ENCODE measurements around the gene KCNK17. TPM values are rescaled to one million over a fixed set of nuclear protein-coding genes. Genes with fewer than 3 reads are reported as not detected.

Gene KCNK17
- total RNA-seq, 6 experiments from 2014 or later: not detected

DNA sequence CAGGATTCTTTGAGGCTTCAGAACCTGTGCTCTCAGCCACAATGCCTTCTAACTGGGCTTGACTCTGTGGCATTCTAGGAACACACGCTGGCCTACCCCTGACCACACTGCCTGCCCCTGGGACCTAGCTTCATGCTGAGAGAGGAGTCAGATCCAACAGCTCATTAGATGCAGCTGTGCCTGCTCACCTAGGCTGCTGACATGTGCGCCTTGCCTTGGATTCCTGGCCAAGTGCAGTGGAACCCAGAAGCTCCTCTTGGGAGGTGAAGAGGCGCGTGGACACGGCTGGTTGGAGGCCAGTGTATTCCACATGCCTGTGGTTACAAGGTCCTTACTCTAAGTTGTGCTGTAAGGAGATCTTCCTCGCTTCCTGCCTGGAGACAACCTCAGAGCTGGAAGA is 33.0 kb upstream of the KCNK17 start:
- no peaks in the 10 kb centered on the region for H3K9me3 Mint-ChIP-seq
- H3K36me3 Mint-ChIP-seq (ENCODE audit: low read depth): no peaks in the 10 kb centered on the region
- no peak for TF ChIP-seq CTCF (IDR thresholded peaks at IDR 0.05)
- peaks cover 5% of the 10 kb centered on the region for H3K27me3 Mint-ChIP-seq (ENCODE audit: insufficient read depth)
- H3K4me1 Mint-ChIP-seq (ENCODE audit: low read depth): no peaks in the 10 kb centered on the region
- no peak overlapping the region for H3K4me3 Mint-ChIP-seq
- no peak for DNase-seq
- no peak overlapping the region for H3K27ac Mint-ChIP-seq

DNA sequence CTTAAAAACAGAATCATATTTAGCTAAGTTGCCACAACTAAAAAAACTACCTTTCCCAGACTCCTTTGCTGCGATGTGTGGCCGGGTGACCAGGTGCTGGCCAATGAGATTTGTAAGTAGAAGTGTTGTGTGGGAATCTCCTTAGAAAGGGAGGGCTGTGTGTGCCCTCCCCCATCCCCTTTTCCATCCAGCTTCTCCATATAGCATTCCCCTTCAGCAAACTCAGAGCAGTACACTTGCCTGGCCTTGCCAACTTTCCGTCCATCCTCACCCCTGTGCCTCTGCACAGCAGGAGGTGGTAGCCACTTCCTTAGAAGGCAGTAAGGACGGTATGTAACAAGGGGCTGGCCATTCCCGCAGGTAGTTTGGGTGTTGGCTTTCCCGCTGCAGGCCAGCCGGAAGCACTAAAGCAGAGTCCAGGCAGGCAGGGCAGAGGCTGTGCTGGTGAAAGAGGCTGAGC is 30.6 kb upstream of the KCNK17 start:
- H3K4me3 Mint-ChIP-seq: no peak overlapping the region
- no peaks in the 10 kb centered on the region for H3K9me3 Mint-ChIP-seq
- H3K27ac Mint-ChIP-seq: no peak overlapping the region
- H3K27me3 Mint-ChIP-seq (ENCODE audit: insufficient read depth): peaks cover 5% of the 10 kb centered on the region
- H3K4me1 Mint-ChIP-seq (ENCODE audit: low read depth): no peaks in the 10 kb centered on the region
- no peaks in the 10 kb centered on the region for H3K36me3 Mint-ChIP-seq (ENCODE audit: low read depth)
- no peak for TF ChIP-seq CTCF (IDR thresholded peaks at IDR 0.05)
- no peak for DNase-seq

DNA sequence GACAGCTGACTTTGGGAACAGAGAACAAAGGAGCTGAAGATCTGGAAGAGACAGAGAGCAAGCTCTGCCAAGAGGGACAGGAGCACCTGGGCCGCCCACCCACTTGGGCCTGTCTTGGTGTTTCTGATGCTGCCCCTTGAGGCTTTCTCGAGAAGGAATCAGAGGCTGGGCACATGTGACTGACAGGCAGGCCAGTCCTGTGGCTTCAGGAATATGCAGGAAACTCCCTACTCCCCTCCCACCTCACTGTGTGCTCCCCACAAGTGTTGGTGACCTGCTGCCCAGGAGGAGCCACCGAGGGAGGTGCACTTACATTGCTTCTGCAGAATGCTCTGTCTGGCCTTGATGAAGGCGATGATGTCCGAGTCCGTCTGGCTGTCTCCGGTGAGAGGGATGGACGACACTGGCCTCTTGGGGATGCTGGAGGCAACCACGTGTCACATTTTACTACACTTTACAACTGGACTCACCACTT is 29.2 kb upstream of the KCNK17 start:
- Mint-ChIP-seq H3K4me3 (no peak overlapping the region), H3K27ac (no peak overlapping the region), H3K9me3 (no peaks in the 10 kb centered on the region), H3K36me3 (ENCODE audit: low read depth) (no peaks in the 10 kb centered on the region), H3K27me3 (ENCODE audit: insufficient read depth) (peaks cover 10% of the 10 kb centered on the region; the same call in 1 of the 2 replicates), H3K4me1 (ENCODE audit: low read depth) (no peaks in the 10 kb centered on the region)
- DNase-seq: no peak
- TF ChIP-seq CTCF (IDR thresholded peaks at IDR 0.05): no peak

- no peaks in the 10 kb centered on the region for H3K4me1 Mint-ChIP-seq (ENCODE audit: low read depth)
- no peak overlapping the region for H3K4me3 Mint-ChIP-seq
- no peaks in the 10 kb centered on the region for H3K9me3 Mint-ChIP-seq
- H3K27me3 Mint-ChIP-seq (ENCODE audit: insufficient read depth): peaks cover 10% of the 10 kb centered on the region; the same call in 1 of the 2 replicates
- H3K27ac Mint-ChIP-seq: no peak overlapping the region
- H3K36me3 Mint-ChIP-seq (ENCODE audit: low read depth): no peaks in the 10 kb centered on the region
- DNase-seq: no peak
- no peak for TF ChIP-seq CTCF (IDR thresholded peaks at IDR 0.05)
These were observed 28.6 kb upstream of the KCNK17 start for GRCh38 chr6:39342692-39343395.

- DNase-seq: no peak
- Mint-ChIP-seq H3K27ac (no peak overlapping the region), H3K4me3 (no peak overlapping the region), H3K27me3 (ENCODE audit: insufficient read depth) (peaks cover 7% of the 10 kb centered on the region; the same call in 1 of the 2 replicates), H3K9me3 (no peaks in the 10 kb centered on the region), H3K4me1 (ENCODE audit: low read depth) (no peaks in the 10 kb centered on the region), H3K36me3 (ENCODE audit: low read depth) (no peaks in the 10 kb centered on the region)
- TF ChIP-seq CTCF (IDR thresholded peaks at IDR 0.05): no peak
These were observed 27.7 kb upstream of the KCNK17 start for GRCh38 chr6:39341937-39342336.

Data from HFFc6 (cell line).